Measurements from ENCODE around the gene TRIM27. TPM values are rescaled to one million over a fixed set of nuclear protein-coding genes. Genes with fewer than 3 reads are reported as not detected.
"Not testable (repeated sequence)": the region's sequence is repeated elsewhere in the genome, so short reads cannot be mapped to it uniquely, and the experiment has no call there.

TRIM27 gene, protein sequence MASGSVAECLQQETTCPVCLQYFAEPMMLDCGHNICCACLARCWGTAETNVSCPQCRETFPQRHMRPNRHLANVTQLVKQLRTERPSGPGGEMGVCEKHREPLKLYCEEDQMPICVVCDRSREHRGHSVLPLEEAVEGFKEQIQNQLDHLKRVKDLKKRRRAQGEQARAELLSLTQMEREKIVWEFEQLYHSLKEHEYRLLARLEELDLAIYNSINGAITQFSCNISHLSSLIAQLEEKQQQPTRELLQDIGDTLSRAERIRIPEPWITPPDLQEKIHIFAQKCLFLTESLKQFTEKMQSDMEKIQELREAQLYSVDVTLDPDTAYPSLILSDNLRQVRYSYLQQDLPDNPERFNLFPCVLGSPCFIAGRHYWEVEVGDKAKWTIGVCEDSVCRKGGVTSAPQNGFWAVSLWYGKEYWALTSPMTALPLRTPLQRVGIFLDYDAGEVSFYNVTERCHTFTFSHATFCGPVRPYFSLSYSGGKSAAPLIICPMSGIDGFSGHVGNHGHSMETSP
- total RNA-seq (73.3 TPM), polyA plus RNA-seq (35.0 TPM)

DNA sequence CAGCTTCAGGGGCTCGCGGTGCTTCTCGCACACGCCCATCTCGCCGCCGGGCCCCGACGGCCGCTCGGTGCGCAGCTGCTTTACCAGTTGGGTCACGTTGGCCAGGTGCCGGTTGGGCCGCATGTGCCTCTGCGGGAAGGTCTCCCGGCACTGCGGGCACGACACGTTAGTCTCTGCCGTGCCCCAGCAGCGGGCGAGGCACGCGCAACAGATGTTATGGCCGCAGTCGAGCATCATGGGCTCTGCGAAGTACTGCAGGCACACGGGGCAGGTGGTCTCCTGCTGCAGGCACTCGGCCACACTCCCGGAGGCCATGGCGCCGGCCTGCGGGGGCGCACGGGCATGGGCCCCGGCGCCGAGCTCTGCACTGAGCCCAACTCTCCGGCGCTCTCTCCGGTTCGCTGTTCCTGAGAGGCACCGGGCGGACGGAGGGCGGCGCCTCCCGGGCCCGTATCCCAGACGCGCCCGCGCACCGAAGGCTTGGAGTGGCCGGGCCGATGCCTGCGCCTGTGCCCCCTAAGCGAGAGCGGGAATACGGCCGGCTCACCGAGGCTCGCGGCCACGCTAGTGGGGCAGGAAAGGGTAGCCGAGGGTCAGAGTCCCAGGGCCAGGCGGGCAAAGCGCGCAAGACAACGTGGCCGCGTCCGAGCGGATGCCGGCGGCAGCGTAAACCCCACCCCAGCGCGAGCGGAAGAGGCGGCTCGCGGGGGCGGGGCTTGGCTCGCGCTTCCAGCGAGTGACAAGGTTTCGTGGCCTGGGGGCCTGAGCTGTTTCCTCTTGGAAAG, at the start of gene TRIM27:
TSS of gene TRIM27 (minus strand) at position 668 of the 785 bp plus-strand sequence. CDS start at position 315, 353 bp downstream.
- peak within 1 kb of the TSS; percentile 87 for H3K4me3 ChIP-seq (ENCODE audit: low read depth, low read length)
- DNase-seq (ENCODE audit: extremely low spot score), result no peak
- H3K36me3 ChIP-seq (ENCODE audit: insufficient read depth), result peaks cover 3% of the 10 kb centered on the region
- WGBS, result under 1% methylated on average over 89 of the region's 89 CpGs
- peaks cover 2% of the 10 kb centered on the region for H3K4me1 ChIP-seq (ENCODE audit: insufficient read depth)
- peak within 1 kb of the TSS; percentile 95 for H3K27ac ChIP-seq (ENCODE audit: low read depth)

GRCh38 chr6:28970056-28970455, 46.3 kb upstream of the TRIM27 start:
- not testable (repeated sequence) for DNase-seq (ENCODE audit: extremely low spot score); H3K36me3 ChIP-seq (ENCODE audit: insufficient read depth); H3K4me1 ChIP-seq (ENCODE audit: insufficient read depth); H3K27ac ChIP-seq (ENCODE audit: low read depth); H3K4me3 ChIP-seq (ENCODE audit: low read depth, low read length)
- 89% methylated on average over 21 of the region's 21 CpGs for WGBS

DNA sequence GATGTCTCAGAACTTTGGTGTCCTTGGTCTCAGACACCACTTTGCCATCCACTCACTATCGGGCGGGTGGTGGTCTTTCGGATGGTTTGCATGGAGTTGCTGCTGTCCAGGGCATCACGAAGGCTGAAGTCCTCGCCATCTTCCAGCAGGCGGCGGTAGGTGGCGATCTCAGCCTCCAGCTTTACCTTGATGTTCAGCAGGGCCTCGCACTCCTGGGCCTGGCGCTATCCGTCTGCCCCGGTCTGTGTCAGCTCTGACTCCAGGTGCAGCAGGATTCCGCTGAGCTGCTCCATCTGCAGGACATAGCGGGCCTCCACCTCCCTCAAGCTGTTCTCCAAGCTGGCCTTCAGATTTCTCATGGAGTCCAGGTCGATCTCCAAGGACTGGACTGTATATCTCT, 45.3 kb upstream of the TRIM27 start:
- H3K4me1 ChIP-seq (ENCODE audit: insufficient read depth), result no peaks in the 10 kb centered on the region
- 75% methylated on average over 15 of the region's 15 CpGs for WGBS
- H3K27ac ChIP-seq (ENCODE audit: low read depth), result no peak overlapping the region
- H3K36me3 ChIP-seq (ENCODE audit: insufficient read depth), result no peaks in the 10 kb centered on the region
- no peak overlapping the region for H3K4me3 ChIP-seq (ENCODE audit: low read depth, low read length)
- DNase-seq (ENCODE audit: extremely low spot score), result no peak

DNA sequence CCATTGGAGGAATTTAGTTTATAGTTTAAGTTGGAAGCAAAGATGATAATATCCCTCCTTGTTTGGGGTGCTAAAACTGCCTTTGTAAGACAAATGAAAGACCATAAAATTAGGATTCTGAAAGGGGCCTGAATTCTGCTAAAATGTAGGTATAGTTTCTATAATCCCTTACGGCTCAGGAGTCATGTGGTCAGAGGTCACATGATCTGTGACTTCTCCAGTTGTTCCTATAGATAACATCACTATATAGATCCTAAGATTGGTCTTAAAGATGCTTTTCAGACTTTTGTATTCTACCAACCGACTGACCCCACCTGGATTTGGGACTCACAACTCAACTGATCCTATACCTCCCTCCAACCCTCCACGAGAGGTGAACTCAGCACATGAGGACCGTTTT, 44.7 kb upstream of the TRIM27 start:
- WGBS, result 79% methylated on average over 4 of the region's 4 CpGs
- H3K36me3 ChIP-seq (ENCODE audit: insufficient read depth), result no peaks in the 10 kb centered on the region
- H3K4me3 ChIP-seq (ENCODE audit: low read depth, low read length), result no peak overlapping the region
- no peak for DNase-seq (ENCODE audit: extremely low spot score)
- no peak overlapping the region for H3K27ac ChIP-seq (ENCODE audit: low read depth)
- no peaks in the 10 kb centered on the region for H3K4me1 ChIP-seq (ENCODE audit: insufficient read depth)

DNA sequence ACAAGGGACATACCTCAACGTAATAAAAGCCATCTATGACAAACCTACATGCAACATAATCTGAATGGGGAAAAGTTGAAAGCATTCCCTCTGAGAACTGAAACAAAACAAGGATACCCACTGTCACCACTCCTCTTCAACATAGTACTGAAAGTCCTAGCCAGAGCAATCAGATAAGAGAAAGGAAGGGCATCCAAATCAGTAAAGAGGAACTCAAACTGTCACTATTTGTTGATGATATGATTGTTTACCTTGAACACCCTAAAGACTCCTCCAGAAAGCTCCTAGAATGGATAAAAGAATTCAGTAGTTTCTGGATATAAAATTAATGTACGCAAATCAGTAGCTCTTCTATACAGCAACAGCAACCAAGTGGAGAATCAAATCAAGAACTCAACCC, 41.9 kb upstream of the TRIM27 start:
- Histone ChIP-seq H3K27ac (ENCODE audit: low read depth) (no peak overlapping the region), H3K36me3 (ENCODE audit: insufficient read depth) (no peaks in the 10 kb centered on the region), H3K4me1 (ENCODE audit: insufficient read depth) (no peaks in the 10 kb centered on the region), H3K4me3 (ENCODE audit: low read depth, low read length) (no peak overlapping the region)
- 90% methylated on average over 2 of the region's 2 CpGs for WGBS
- no peak for DNase-seq (ENCODE audit: extremely low spot score)

DNA sequence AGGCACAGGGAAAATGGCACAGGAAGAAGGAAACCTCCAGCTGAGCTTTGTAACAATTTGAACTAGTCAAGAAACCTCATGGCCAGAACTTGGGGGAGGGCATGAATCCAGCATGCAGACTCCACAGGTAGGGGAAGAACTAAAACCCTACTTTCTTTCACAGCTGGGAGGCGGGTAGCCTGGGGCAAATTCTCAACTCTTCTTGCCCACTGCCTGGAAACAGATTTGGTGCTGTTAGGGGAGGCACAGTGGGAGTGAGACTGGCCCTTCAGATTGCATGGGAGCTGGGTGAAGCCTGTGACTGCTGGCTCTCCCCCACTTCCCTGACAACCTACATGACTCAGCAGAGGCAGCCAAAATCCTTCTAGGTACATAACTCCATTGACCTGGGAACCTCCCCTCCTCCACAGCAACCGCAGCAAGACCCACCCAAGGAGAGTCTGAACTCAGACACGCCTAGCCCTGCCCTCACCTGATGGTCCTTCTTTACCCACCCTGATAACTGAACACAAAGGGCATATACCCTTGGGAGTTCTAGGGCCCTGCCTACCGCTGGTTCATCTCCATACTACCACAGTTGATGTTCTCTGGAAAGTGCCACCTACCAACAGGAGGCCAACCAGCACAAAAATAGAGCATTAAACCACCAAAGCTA, 37.2 kb upstream of the TRIM27 start:
- WGBS, result 84% methylated on average over 4 of the region's 4 CpGs
- no peak for DNase-seq (ENCODE audit: extremely low spot score)
- Histone ChIP-seq H3K4me3 (ENCODE audit: low read depth, low read length) (no peak overlapping the region), H3K27ac (ENCODE audit: low read depth) (no peak overlapping the region), H3K36me3 (ENCODE audit: insufficient read depth) (no peaks in the 10 kb centered on the region), H3K4me1 (ENCODE audit: insufficient read depth) (no peaks in the 10 kb centered on the region)

DNA sequence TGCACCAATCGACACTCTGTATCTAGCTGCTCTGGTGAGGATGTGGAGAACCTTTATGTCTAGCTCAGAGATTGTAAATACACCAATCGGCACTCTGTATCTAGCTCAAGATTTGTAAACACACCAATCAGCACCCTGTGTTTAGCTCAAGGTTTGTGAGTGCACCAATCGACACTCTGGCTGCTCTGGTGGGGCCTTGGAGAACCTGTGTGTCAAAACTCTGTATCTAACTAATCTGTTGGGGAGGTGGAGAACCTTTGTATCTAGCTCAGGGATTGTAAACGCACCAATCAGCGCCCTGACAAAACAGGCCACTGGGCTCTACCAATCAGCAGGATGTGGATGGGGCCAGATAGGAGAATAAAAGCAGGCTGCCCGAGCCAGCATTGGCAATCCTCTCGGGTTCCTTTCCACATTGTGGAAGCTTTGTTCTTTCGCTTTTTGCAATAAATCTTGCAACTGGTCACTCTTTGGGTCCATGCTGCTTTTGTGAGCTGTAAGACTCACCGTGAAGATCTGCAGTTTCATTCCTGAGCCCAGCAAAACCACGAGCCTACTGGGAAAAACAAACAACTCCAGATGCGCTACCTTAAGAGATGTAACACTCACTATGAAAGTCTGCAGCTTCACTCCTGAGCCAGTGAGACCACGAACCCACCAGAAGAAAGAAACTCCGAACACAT, 34.9 kb upstream of the TRIM27 start:
- not testable (repeated sequence) for H3K36me3 ChIP-seq (ENCODE audit: insufficient read depth); H3K4me3 ChIP-seq (ENCODE audit: low read depth, low read length); H3K4me1 ChIP-seq (ENCODE audit: insufficient read depth); H3K27ac ChIP-seq (ENCODE audit: low read depth); DNase-seq (ENCODE audit: extremely low spot score)
- WGBS, result 87% methylated on average over 13 of the region's 13 CpGs

GRCh38 chr6:28957795-28958314, 34.1 kb upstream of the TRIM27 start:
- not testable (repeated sequence) for H3K27ac ChIP-seq (ENCODE audit: low read depth); H3K36me3 ChIP-seq (ENCODE audit: insufficient read depth); H3K4me3 ChIP-seq (ENCODE audit: low read depth, low read length); DNase-seq (ENCODE audit: extremely low spot score); H3K4me1 ChIP-seq (ENCODE audit: insufficient read depth)
- WGBS, result 93% methylated on average over 24 of the region's 24 CpGs

GRCh38 chr6:28956331-28956730, 32.5 kb upstream of the TRIM27 start:
- Histone ChIP-seq H3K36me3 (ENCODE audit: insufficient read depth) (no peaks in the 10 kb centered on the region), H3K27ac (ENCODE audit: low read depth) (no peak overlapping the region), H3K4me3 (ENCODE audit: low read depth, low read length) (no peak overlapping the region), H3K4me1 (ENCODE audit: insufficient read depth) (no peaks in the 10 kb centered on the region)
- WGBS, result 81% methylated on average over 3 of the region's 3 CpGs
- no peak for DNase-seq (ENCODE audit: extremely low spot score)

DNA sequence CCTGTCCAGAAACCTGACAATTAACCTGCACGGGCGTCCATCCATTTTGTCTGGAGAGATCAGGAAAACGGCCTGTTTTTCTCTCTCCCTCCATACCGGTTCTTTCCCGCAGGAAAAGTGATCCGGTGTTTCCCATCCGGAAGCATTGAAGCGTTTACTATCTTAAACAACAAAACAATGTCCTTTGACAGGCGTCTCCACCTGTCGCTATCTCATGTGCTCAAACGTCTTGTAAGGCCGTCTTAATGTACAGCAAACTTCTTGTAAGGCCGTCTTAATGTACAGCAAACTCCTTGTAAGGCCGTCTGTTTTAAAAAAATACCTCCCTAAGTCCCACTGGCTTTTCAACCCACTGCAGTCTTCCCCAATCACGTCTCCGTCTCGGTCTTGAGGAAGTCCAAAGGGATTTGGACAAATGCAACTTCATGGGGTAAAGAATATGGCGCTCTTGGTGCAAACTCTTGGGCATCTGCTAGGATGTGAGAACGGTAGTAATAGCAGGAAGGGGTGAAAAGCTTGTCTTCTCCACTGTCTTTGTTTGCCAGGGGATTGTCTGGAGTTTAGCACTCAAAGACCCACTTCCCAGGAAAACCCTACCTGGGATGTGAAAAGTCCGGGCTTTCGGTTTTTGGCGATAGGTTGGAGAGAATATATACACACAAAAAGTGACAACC, 29.9 kb upstream of the TRIM27 start:
- 3% methylated on average over 22 of the region's 22 CpGs for WGBS
- H3K4me3 ChIP-seq (ENCODE audit: low read depth, low read length), result no peak overlapping the region
- no peaks in the 10 kb centered on the region for H3K4me1 ChIP-seq (ENCODE audit: insufficient read depth)
- H3K27ac ChIP-seq (ENCODE audit: low read depth), result no peak overlapping the region
- DNase-seq (ENCODE audit: extremely low spot score), result no peak
- H3K36me3 ChIP-seq (ENCODE audit: insufficient read depth), result no peaks in the 10 kb centered on the region

DNA sequence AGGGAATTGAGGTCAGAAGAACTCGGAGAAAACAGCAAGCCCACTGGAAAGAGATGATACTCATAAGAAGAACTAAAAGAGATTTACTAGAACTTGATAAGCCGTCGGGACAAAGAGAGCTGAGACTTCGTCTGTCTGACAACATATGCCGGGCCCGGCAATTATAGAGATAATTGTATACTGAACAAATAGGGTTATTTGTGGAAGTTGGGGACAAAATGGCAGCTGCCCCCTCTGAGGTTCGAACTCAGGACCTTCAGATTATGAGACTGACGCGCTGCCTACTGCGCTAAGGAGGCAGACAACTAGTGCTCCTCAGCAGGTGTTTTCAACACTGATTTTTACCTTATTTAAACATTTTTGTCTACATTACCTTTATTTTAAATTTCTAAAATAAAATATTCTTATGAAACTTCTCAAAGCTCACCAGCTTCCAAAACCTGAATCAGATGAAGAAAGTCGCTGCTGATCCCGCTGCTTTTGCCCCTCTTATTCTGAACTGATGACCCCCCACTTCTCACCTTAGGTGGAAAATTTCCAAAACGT, 29.3 kb upstream of the TRIM27 start:
- 13% methylated on average over 13 of the region's 13 CpGs for WGBS

GRCh38 chr6:28949656-28950195, 25.9 kb upstream of the TRIM27 start:
- not testable (repeated sequence) for H3K4me3 ChIP-seq (ENCODE audit: low read depth, low read length); H3K27ac ChIP-seq (ENCODE audit: low read depth); H3K4me1 ChIP-seq (ENCODE audit: insufficient read depth); DNase-seq (ENCODE audit: extremely low spot score); H3K36me3 ChIP-seq (ENCODE audit: insufficient read depth)
- WGBS, result 95% methylated on average over 41 of the region's 41 CpGs

More for the DNA sequence above, 29.3 kb upstream of the TRIM27 start:
- no peak for DNase-seq (ENCODE audit: extremely low spot score)
- Histone ChIP-seq H3K36me3 (ENCODE audit: insufficient read depth) (no peaks in the 10 kb centered on the region), H3K27ac (ENCODE audit: low read depth) (no peak overlapping the region), H3K4me3 (ENCODE audit: low read depth, low read length) (no peak overlapping the region), H3K4me1 (ENCODE audit: insufficient read depth) (no peaks in the 10 kb centered on the region)

Measured in urinary bladder (tissue), 4 donors.